Kidney capillary endothelial cell (primary cell): Measurements from ENCODE around the gene SLX4IP.
A peak's percentile ranks its signal among the peaks of the same experiment; 100 is the strongest.
"Not testable (repeated sequence)": the region's sequence is repeated elsewhere in the genome, so short reads cannot be mapped to it uniquely, and the experiment has no call there.

ENCODE experiments used
- DNase-seq: peaks from one replicate; pipeline ENCODE4 v3.0.0-alpha.2; 2018; ENCODE audit warnings: low spot score

SLX4IP gene

GRCh38 chr20:10434832-10435812 is at the start of gene SLX4IP:
Gene SLX4IP, plus strand, starts transcription at chr20:10435305. Its CDS starts 22,900 bp downstream, at chr20:10458205.
- DNase-seq: peak; percentile 97

DNA sequence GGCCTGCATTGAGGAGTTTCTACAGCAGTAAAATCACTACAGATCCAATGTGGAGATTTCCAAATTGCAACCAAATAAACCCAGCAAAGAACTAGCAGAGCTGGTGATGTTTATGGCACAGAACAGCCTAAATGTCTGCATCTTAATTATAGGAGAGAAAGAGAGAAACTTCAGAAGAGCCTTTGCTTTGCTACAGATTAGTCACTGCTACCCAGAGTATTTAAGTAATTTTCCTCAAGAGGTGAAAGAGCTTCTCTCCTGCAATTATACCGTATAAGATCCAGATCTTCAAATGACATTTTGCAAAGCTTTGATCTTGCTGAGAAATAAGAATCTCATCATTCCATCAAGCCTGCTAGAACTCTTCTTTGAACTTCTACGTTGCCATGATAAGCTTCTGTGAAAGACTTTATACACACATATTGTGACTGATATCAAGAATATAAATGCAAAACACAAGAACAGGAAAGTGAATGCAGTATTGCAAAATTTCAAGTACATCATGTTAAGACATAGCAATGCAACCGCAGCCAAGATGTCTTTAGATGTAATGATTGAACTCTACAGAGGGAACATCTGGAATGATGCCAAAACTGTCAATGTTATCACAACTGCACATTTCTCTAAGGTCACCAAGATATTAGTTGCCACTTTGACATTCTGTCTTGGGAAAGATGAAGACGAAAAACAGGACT is 49.1 kb upstream of the SLX4IP start:
- no peak for DNase-seq

DNA sequence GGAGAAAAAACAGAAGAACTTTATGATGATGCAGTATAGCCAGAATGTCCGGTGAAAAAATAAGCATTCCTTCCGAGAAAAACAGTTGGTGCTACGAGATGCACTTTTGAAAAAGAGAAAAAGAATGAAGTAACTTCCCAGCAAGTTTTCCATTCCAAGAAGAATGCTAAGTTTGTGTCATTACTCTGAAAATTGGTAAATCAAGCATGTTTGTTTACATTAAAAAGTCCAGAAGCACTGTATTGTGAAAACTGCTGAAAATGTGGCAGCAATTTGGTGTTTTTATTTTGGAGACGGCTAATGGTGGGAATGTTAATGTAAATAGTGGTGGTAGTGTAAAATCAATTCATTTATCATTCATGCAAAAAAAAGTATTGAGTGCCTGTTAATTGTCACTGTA is 47.4 kb upstream of the SLX4IP start:
- DNase-seq: no peak

DNA sequence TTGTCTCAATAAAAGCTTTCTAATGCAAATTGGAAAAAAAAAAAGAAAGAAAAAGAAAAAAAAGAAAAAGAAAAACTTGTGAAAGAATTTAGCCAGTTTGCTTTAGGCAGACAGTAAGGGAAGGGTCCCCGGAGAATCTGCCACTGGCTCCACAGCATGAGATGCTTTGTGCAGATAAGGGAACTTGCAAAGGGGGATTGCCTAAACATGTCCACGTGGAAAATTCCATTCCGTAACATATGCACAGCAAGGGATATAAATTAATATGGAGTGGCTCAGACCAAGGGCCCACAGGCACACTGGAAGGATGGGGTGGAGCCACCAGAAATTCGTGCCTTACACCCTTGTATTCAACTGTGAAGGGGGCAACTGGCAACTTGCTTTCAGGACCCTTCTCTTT is 46.5 kb upstream of the SLX4IP start:
- no peak for DNase-seq

GRCh38 chr20:10390709-10391108 is 44.4 kb upstream of the SLX4IP start:
- no peak for DNase-seq

- not testable (repeated sequence) for DNase-seq
Measured at GRCh38 chr20:10394752-10395151, 40.4 kb upstream of the SLX4IP start.

- no peak for DNase-seq
Measured at GRCh38 chr20:10398834-10399369, 36.2 kb upstream of the SLX4IP start.

- no peak for DNase-seq
Measured at GRCh38 chr20:10402938-10403608, 32.0 kb upstream of the SLX4IP start.

DNA sequence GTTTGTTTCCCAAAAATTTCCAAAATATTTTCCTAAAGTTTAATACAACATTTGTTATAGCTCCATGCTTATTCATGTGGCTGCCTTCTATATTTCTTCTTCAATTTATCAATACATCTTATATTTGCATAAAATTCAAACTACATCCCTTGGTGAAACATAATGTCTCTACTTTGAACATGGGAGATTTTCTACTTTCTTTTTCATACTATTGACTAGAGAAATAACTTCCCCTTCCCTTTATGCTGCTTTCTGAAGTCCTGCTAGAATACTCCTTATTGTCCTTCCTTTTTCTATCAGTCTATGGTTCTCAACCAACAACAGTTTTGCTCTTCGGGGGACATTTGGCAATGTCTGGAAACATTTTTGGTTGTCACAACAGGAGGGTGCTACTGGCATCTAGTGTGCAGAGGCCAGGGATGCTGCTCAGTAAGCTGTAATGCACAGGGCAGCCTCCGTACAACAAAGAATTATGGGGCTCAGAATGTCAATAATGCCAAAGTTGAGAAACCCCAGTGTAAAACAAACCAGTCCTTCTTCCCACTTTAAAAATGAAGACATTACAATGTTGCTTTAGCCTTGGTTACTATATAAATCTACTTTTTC is 31.0 kb upstream of the SLX4IP start:
- DNase-seq: no peak

- DNase-seq: no peak
Measured at GRCh38 chr20:10404959-10405530, 30.1 kb upstream of the SLX4IP start.

- DNase-seq: no peak
Measured at GRCh38 chr20:10408108-10408813, 26.8 kb upstream of the SLX4IP start.

DNA sequence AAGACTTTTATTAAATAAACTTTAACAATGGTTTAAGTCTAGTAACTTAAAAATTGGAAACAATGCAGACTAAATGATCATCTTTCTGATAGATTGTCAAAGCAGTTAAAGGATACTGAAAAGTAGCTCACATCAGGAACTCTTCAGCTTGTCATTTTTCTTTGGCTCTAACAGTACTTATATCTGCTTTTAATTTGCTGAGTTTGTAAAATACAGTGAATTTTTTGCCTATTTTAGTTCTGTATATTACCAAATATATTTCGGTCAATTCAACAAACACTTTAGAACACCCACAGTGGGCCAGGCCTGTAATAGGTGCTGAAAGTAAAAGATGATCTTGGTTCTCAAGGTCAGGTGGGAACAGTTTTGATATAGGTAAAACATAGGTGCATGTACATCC is 23.4 kb upstream of the SLX4IP start:
- DNase-seq: no peak

DNA sequence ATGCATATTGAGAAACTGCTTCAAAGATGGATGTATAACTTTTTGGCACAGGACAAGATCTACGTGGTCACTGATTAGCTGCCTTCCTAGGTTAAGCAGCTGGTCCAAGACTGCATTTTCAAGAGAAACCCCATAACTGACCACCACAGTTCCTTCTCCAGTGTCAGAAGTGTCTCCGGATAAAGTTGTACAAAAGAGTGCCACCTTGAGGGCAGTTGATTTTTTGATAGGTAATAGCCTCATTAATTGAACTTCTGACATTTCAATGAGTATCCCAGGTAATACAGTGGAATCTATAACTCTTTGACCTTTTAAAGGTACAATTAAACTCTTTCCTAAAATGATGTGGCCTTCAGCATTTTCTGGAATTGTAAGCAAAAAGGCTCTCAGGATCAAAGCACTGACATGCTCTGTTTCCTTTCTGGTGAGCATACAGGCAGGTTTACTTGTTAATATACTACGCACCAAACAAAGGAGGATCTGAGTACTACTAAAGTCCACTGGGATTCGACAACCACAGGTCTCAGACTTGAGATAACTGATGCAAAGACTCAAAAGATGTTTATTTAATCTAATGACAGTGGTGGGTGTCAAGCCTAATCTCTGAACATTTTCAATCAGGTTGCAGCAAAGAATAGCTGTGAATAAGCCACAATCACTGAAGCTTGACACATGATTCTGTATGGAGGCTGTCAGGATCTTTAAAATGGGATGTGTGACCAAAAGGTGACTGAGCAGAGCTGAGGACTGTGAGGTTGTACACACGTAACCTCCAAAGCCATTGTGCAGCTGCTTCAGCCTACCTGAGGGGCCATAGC is 22.3 kb upstream of the SLX4IP start:
- DNase-seq: no peak

DNA sequence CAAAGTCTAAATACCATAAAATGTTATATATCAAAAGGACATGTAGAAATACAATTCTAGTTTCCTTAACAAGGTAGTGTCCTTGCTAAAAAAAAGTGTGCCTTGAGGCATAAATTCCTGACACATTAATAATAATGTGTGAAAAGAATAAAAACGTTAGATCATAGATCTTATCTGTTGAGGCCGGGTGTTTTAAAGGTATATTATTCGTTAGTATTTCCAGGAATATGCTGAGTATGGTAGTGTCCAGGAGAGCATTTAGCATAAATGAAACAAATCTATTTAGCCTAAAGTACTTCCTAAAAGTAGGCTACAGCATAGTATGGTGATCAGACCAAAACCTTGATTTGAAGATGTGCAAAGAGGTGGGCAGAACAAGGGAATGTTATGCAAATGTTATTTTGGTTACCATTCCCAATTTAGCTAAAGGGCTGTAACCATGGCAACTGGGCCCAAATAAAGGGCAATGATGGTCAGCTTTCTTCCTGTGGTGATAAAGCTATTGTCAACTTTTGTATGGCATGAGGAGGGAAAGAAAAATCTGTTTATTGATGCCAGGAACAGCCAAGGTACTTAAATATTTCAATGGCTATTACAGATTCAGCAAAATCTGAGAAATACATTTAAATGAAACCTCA is 20.0 kb upstream of the SLX4IP start:
- DNase-seq: no peak

DNA sequence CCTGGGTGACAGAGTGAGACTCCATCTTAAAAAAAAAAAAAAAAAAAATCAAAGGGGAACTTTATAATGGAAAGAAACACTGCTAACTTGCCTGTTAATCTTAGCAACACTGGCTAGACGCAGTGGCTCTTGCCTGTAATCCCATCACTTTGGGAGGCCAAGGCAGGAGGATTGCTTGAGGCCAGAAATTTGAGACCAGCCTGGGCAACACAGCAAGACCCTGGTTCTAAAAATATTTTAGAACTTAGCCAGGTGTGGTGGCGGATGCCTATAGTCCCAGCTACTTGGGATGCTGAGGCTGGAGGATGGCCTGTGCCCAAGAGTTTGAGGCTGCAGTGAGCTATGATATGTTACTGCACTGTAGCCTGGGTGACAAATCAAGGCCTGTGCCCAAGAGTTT is 17.9 kb upstream of the SLX4IP start:
- not testable (repeated sequence) for DNase-seq

DNA sequence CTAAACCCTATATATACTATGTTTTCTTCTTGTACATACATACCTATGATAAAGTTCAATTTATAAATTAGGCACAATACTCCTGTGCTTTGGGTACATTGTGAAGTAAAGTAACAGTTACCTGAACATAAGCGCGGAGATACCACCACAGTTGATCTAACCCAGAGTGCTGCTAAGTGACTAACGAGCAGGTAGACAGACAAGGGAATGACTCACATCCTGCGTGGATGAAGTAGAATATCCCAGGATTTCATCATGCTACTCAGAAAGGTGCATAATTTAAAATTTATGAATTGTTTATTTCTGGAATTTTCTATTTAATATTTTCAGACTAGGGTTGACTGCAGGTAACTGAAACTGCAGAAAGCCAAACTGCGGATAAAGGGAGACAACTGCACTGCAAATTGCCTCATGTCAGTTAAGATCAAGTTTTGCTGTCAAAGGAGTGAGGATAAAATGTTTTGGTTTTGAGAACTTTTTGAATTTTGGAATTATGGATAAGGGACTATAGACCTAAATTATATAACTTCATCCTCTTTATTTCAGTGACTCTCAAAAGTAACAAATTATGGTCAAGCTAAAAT is 15.5 kb upstream of the SLX4IP start:
- DNase-seq: no peak

DNA sequence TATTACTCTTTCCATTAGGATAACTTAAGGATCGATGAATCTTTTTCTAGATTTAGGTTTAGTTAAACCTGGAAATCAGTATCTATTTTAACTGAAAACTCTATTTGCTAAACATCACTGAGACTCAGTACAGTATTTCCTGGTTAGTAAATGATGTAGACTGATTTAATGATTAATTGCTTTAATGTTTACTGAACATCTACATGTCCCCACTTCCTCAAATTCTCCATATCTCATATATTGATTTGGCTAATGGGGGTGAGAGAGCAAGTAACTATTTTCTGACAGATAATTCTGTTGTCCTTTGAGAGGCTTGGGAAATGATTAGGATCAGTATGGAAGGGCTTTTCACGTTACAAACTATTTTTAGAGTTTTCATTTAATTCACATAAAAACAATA is 11.4 kb upstream of the SLX4IP start:
- no peak for DNase-seq

DNA sequence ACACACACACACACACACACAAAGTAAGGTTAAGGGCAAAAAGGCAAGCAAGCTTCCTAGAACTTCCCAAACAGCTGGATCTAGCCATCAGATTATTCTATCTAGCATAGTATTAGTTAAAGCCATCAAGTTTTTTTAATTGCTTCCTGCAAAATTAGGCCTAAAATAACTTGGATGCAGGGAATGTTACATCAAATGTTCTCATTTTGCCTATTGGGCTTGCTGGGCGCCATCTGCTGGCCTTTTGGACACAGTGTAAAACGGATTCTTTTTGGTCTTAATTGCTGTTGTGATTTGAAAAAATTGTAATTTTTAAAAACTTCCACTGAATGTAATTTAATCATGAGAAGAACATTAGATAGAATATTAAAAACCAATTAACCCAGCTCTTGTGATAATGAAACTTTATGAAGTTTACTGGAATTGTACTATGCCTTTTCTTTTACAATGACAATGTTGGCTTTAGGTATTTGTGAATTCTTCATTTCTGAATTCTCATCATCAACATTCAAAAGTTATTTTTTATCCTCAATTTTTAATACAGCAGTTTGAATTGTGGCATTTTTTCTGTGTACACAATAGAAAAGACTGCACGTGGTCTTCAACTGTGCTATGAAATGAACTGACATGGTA is 7.9 kb upstream of the SLX4IP start:
- DNase-seq: peak; percentile 48

- DNase-seq: no peak
Measured at GRCh38 chr20:10428008-10428407, 7.1 kb upstream of the SLX4IP start.
